Measurements from ENCODE around the gene EIF3K.
A peak's percentile ranks its signal among the peaks of the same experiment; 100 is the strongest.

Gene EIF3K

DNA sequence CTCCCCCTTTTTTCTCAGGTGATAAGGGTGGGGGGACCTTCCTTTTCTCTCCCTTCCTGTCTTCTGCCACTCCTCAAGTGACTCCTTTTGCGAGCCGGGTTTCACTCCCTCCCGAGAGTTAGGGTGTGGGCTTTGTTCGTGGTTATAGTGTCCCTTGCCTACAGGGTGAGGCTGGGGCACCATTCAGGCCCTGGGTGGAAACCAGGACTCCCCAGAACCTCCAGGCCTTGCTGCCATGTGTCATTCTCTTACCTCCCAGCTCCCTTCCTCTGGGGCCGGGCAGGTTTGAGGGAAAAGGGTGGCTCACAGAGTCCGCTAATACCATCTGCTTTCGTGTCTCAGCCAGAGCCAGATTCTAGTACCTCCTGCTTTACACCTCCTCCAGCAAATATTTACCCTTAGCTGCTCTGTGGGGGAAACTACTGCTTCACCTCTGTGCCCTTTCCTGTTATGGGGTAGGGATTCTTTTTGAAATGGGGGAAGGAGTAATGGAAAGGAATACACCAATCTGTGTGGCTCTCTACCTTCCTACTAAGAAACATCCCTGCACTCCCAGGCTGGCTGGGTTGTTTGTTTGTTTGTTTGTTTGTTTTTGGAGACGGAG, 31.3 kb downstream of the EIF3K start:
- TF ChIP-seq, protein P1, sequence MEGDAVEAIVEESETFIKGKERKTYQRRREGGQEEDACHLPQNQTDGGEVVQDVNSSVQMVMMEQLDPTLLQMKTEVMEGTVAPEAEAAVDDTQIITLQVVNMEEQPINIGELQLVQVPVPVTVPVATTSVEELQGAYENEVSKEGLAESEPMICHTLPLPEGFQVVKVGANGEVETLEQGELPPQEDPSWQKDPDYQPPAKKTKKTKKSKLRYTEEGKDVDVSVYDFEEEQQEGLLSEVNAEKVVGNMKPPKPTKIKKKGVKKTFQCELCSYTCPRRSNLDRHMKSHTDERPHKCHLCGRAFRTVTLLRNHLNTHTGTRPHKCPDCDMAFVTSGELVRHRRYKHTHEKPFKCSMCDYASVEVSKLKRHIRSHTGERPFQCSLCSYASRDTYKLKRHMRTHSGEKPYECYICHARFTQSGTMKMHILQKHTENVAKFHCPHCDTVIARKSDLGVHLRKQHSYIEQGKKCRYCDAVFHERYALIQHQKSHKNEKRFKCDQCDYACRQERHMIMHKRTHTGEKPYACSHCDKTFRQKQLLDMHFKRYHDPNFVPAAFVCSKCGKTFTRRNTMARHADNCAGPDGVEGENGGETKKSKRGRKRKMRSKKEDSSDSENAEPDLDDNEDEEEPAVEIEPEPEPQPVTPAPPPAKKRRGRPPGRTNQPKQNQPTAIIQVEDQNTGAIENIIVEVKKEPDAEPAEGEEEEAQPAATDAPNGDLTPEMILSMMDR (IDR thresholded peaks at IDR 0.05; ENCODE audit: low read depth, low read length) = no peak
- H3K4me3 ChIP-seq (ENCODE audit: low read depth, low read length) = peak overlapping the region; percentile 100
- in situ Hi-C loops (cut with HindIII; ENCODE audit: low sequenced_read_pairs) = no loop called here
- DNase-seq (ENCODE audit: low read depth, low spot score) = no peak

DNA sequence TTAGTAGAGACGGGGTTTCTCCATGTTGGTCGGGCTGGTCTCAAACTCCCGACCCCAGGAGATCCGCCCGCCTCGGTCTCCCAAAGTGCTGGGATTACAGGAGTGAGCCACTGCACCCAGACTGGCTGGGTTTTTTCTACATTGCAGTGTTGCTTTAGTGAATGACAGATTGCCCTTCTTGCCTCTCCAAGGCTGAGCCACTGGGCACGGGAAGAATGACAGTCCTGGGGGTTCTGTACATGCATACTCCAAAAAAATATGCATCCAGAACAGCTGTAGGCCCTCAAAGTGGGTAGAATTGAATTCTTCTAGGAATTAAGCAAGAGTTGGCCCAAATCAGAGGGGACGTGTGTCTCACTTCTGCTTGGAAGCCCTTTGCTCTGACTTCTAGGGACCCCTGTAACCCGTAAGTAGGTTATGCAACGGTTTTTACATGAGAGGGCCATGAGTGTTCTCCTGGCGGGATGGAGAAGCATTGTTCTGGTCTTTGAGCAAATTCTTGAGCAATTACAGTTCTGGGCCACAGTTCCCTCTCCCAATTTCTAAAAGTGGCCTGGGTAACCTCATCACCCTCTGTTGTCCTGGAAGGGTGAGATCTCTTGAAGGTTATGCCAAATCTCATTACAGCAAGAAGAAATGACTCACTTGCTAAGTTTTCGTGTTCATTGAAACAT, 32.1 kb downstream of the EIF3K start:
- peak overlapping the region; percentile 100 for H3K4me3 ChIP-seq (ENCODE audit: low read depth, low read length)
- peak; percentile 75 for DNase-seq (ENCODE audit: low read depth, low spot score)
- in situ Hi-C loops (cut with HindIII; ENCODE audit: low sequenced_read_pairs) = no loop called here
- TF ChIP-seq, protein P1 (IDR thresholded peaks at IDR 0.05; ENCODE audit: low read depth, low read length) = no peak

DNA sequence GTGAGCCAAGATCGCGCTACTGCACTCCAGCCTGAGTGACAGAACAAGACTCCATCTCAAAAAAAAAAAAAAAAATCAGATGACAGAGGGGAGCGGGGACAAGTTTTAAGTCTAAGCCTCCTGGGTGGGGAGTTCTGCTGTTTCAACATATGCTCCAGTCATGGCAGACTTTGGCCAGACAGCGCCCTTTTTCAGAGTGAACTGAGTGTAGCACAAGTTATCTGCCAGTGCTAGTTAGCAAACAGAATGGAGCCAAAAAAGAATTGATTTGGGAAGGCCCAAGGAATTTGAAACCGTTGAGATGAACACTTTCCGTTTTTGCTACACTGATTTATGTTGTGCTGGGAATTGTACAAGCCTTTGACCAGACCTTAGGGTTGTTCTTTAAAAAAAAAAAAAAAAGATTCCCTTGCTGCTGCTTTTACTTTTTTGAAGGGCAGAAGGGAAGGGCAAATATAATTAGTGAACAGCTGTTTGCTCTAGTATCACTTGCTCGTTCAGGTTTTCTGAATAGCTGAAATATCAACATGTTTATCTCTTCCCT, 34.1 kb downstream of the EIF3K start:
- in situ Hi-C loops (cut with HindIII; ENCODE audit: low sequenced_read_pairs) = no loop called here
- TF ChIP-seq, protein P1 (IDR thresholded peaks at IDR 0.05; ENCODE audit: low read depth, low read length) = no peak
- peak; percentile 39 for DNase-seq (ENCODE audit: low read depth, low spot score)
- H3K4me3 ChIP-seq (ENCODE audit: low read depth, low read length) = no peak overlapping the region

DNA sequence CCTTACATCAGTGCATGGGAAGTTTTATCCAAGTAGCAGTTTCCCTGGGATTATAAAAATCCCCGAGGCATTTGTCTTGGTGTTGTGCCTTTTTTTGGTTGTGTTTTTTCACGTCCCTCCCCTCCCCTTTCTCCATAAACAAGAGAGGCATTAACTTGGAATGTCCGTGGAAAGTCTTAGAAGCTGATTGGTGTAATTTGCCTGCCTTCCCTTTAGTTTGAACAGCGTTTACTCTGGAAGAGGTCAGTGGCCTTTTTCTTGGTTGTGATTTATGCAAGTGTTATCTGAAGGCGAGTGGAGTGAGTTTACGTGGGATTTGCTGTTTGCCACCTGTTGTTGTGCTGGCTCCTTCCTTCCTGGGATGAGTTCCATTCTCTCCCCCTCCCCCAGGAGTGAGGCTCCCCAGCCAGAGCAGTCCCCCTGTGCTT, 35.7 kb downstream of the EIF3K start:
- H3K4me3 ChIP-seq (ENCODE audit: low read depth, low read length) = no peak overlapping the region
- in situ Hi-C loops (cut with HindIII; ENCODE audit: low sequenced_read_pairs) = no loop called here
- TF ChIP-seq, protein P1 (IDR thresholded peaks at IDR 0.05; ENCODE audit: low read depth, low read length) = no peak
- DNase-seq (ENCODE audit: low read depth, low spot score) = no peak

DNA sequence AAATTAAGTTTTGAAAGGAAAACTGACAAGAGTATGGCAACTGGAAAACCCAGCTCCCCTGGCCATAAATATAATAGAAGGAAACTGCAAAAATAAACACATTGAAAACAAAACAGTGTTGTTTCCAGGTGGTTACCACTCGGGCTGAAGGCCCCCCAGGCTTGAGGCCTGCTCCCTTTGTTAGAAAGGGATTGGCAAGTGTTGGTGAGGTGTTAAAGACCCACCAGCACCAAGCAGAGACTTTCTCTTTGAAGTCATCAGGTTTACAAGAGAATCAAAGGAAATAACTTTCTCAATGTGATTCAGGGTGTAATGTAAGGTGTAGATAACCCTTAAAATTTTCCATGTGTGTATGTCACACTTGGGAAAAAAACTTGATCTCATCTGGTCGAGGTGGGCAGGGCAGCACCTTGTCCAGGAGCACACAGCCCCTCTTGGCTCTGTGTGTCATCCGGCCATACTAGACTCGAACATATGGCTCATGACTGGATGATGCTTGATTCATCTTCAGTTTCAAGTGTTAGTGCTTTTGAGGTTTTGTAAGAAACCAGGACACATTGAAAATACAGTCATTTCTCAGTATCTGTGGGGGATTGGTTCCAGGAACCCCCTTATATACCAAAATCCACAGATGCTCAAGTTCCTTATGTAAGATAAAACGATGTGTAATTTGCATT, 36.3 kb downstream of the EIF3K start:
- TF ChIP-seq, protein P1 (IDR thresholded peaks at IDR 0.05; ENCODE audit: low read depth, low read length) = no peak
- no peak overlapping the region for H3K4me3 ChIP-seq (ENCODE audit: low read depth, low read length)
- DNase-seq (ENCODE audit: low read depth, low spot score) = no peak

DNA sequence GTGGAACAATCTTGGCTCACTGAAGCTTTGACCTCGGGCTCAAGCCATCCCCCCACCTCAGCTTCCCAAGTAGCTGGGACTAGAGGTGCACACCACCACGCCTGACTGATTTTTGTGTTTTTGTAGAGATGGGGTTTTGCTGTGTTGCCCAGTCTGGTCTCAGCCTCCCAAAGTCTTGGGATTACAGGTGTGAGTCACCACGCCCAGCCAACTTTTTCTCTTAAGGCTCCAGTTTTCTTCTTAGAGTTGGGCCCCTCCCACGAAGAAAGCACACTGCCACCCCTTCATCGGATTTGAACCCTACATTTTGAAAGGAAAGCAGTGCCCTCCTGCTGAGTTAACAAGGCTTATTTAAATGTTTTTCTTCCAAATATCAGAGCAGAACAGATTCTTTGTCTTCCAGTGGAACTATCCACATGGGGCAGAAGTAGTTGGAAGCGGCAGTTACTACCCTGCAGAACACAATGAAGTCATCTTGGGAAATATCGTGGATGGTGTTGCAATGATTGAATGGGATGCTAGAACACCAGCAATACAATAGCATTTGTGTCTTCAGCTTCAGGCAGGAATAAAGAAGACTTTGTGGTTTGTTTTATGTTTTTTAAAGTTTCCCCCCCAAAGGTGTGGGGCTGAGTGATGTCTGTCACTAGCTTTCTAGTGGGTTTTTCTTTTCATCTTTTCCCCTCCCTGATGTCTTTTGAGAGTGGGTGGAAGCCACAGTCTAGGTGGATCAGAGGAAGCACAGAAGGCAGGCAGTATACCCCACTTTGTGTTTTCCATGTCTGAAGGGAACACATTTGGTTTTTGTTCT, 37.4 kb downstream of the EIF3K start:
- TF ChIP-seq, protein P1 (IDR thresholded peaks at IDR 0.05; ENCODE audit: low read depth, low read length) = no peak
- no peak overlapping the region for H3K4me3 ChIP-seq (ENCODE audit: low read depth, low read length)
- in situ Hi-C loops (cut with HindIII; ENCODE audit: low sequenced_read_pairs) = no loop called here
- peak; percentile 68 for DNase-seq (ENCODE audit: low read depth, low spot score)

More for the DNA sequence above, 36.3 kb downstream of the EIF3K start:
- in situ Hi-C loops (cut with HindIII; ENCODE audit: low sequenced_read_pairs) = no loop called here
